HFFc6 (cell line): Measurements from ENCODE around the gene CYP2D6. TPM values are rescaled to one million over a fixed set of nuclear protein-coding genes. Genes with fewer than 3 reads are reported as not detected.
"Not testable (repeated sequence)": the region's sequence is repeated elsewhere in the genome, so short reads cannot be mapped to it uniquely, and the experiment has no call there.

Experiments used
- DNase-seq: peaks from one replicate; pipeline ENCODE4 v3.0.0-alpha.2; 2018
- H3K27ac Mint-ChIP-seq: 2 replicates; pipeline ENCODE4 v1.8.0; 2020; ENCODE audit warnings: mild to moderate bottlenecking, mixed read lengths
- H3K27me3 Mint-ChIP-seq: 2 replicates; pipeline ENCODE4 v1.8.0; 2021; ENCODE audit warnings: mild to moderate bottlenecking, moderate library complexity, mixed read lengths; ENCODE audit not compliant: insufficient read depth
- H3K36me3 Mint-ChIP-seq: 2 replicates; pipeline ENCODE4 v1.8.0; 2021; ENCODE audit warnings: low read depth, mixed read lengths
- H3K4me1 Mint-ChIP-seq: 2 replicates; pipeline ENCODE4 v1.8.0; 2020; ENCODE audit warnings: low read depth, mixed read lengths
- H3K4me3 Mint-ChIP-seq: 2 replicates; pipeline ENCODE4 v1.8.0; 2020; ENCODE audit warnings: mild to moderate bottlenecking, moderate library complexity, mixed read lengths
- H3K9me3 Mint-ChIP-seq: 2 replicates; pipeline ENCODE4 v1.8.0; 2020; ENCODE audit warnings: mild to moderate bottlenecking, mixed read lengths
- CTCF ChIP-seq: fragments of 200-600 bp; sonication (generic); IDR thresholded peaks from 2 replicates; pipeline ENCODE4 v1.5.0; 2021; ENCODE audit warnings: antibody characterized with exemption, mild to moderate bottlenecking
- total RNA-seq, 6 experiments: library from RNA; stranded (reverse); fragmentation: NEBNext Ultra II Directional; extraction: Animal tissue kit (Norgen Biotek cat#: 25700); gene quantifications; 2 replicates in 1 of 6; 3 replicates in 5 of 6; pipeline ENCODE4 v1.2.3, GENCODE V29; 2021

Gene CYP2D6
- total RNA-seq, 6 experiments from 2014 or later: 0.13 to 0.35 (median 0.17) TPM; not detected in 1

- Mint-ChIP-seq H3K27ac (no peak overlapping the region), H3K27me3 (no peaks in the 10 kb centered on the region; the same call in 1 of the 2 replicates), H3K9me3 (no peaks in the 10 kb centered on the region), H3K4me1 (peaks cover 6% of the 10 kb centered on the region; the same call in 1 of the 2 replicates), H3K4me3 (no peak overlapping the region), H3K36me3 (peaks cover 9% of the 10 kb centered on the region; the same call in 1 of the 2 replicates)
- no peak for TF ChIP-seq CTCF
- DNase-seq: no peak
These were observed 21.5 kb upstream of the CYP2D6 start for GRCh38 chr22:42151924-42152635.

- no peak overlapping the region for H3K27ac Mint-ChIP-seq
- no peak overlapping the region for H3K4me3 Mint-ChIP-seq
- H3K9me3 Mint-ChIP-seq: no peaks in the 10 kb centered on the region
- H3K27me3 Mint-ChIP-seq: no peaks in the 10 kb centered on the region; the same call in 1 of the 2 replicates
- H3K36me3 Mint-ChIP-seq: peaks cover 9% of the 10 kb centered on the region; the same call in 1 of the 2 replicates
- no peak for TF ChIP-seq CTCF
- no peaks in the 10 kb centered on the region for H3K4me1 Mint-ChIP-seq
- no peak for DNase-seq
These were observed 20.3 kb upstream of the CYP2D6 start for GRCh38 chr22:42150727-42151590.

- DNase-seq, H3K27ac Mint-ChIP-seq, H3K27me3 Mint-ChIP-seq, H3K4me3 Mint-ChIP-seq, H3K9me3 Mint-ChIP-seq, H3K4me1 Mint-ChIP-seq, H3K36me3 Mint-ChIP-seq: not testable (repeated sequence)
These were observed 19.2 kb upstream of the CYP2D6 start for GRCh38 chr22:42149798-42150197.

- H3K9me3 Mint-ChIP-seq: no peaks in the 10 kb centered on the region
- DNase-seq: no peak
- no peaks in the 10 kb centered on the region; the same call in 1 of the 2 replicates for H3K27me3 Mint-ChIP-seq
- no peaks in the 10 kb centered on the region for H3K36me3 Mint-ChIP-seq
- H3K4me1 Mint-ChIP-seq: no peaks in the 10 kb centered on the region
- no peak for TF ChIP-seq CTCF
- H3K27ac Mint-ChIP-seq: no peak overlapping the region
- no peak overlapping the region for H3K4me3 Mint-ChIP-seq
These were observed 14.6 kb upstream of the CYP2D6 start for GRCh38 chr22:42145175-42145574.

GRCh38 chr22:42143859-42144822 lies 13.5 kb upstream of the CYP2D6 start:
- H3K27me3 Mint-ChIP-seq, H3K9me3 Mint-ChIP-seq, DNase-seq, H3K36me3 Mint-ChIP-seq, H3K27ac Mint-ChIP-seq, H3K4me1 Mint-ChIP-seq, H3K4me3 Mint-ChIP-seq: not testable (repeated sequence)
